ENCODE data around the gene SLCO1B3. TPM values are rescaled to one million over a fixed set of nuclear protein-coding genes. Genes with fewer than 3 reads are reported as not detected.

Gene SLCO1B3
- total and polyA plus RNA-seq, 2 donors (not counting 3 experiments of a cell fraction or from before 2014, with no cell fraction given) = not detected

DNA sequence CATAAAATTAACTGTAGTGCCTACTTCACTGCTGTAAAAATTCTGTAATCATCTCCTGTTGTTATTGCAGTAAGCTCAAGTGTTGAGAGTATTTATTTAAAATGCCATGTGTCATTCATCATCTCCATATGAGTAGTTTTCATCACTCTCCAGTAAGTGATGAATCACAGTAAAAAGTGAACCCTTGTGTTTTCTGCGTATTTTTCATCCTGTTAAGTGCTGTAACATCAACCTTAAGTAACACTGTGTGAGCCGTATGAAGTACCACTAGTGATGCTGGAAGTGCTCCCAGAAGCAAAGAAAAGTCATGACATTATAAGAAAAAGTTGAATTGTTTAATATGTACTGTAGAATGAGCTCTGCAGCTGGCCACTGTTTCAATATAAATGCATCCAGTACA lies 55.4 kb downstream of the SLCO1B3 start:
- no peaks in the 10 kb centered on the region for H3K79me2 ChIP-seq (ENCODE audit: control insufficient read depth, insufficient read depth, low read length)
- H3K27me3 ChIP-seq (ENCODE audit: control insufficient read depth in 2 of 2, insufficient read depth in 2 of 2, low read length in 2 of 2) = no peaks in the 10 kb centered on the region
- intact Hi-C loops (cut with micrococcal nuclease) (no loop called here), dilution Hi-C loops (cut with MboI; ENCODE audit: extremely low pct_ligation_motif_present, low sequenced_read_pairs) (no loop called here)
- no peaks in the 10 kb centered on the region for H3K4me1 ChIP-seq (ENCODE audit: control insufficient read depth, extremely low read depth, insufficient read depth, low read length)
- H2AFZ ChIP-seq (ENCODE audit: low read depth, low read length) = no peak overlapping the region
- no TSS peak for BruUV-seq (replicated peaks)
- TF ChIP-seq POLR2AphosphoS5 (IDR thresholded peaks at IDR 0.05; ENCODE audit: insufficient read depth, low read depth, low read length) (no peak), EZH2 (IDR thresholded peaks at IDR 0.05; ENCODE audit: borderline replicate concordance, low read depth, low read length, severe bottlenecking) (no peak), JUN (IDR thresholded peaks at IDR 0.05; ENCODE audit: borderline replicate concordance, insufficient read depth, insufficient read length, low read depth) (no peak), FOS (IDR thresholded peaks at IDR 0.05; ENCODE audit: borderline replicate concordance, insufficient read depth, low read length) (no peak), MYC (IDR thresholded peaks at IDR 0.05; ENCODE audit: low read depth, low read length) (no peak), POLR2A (IDR thresholded peaks at IDR 0.05; ENCODE audit: low read depth, low read length) (no peak), GATA2 (IDR thresholded peaks at IDR 0.05; ENCODE audit: insufficient read depth, insufficient read length, low read depth, low read length) (no peak)
- TF ChIP-seq, protein P1, sequence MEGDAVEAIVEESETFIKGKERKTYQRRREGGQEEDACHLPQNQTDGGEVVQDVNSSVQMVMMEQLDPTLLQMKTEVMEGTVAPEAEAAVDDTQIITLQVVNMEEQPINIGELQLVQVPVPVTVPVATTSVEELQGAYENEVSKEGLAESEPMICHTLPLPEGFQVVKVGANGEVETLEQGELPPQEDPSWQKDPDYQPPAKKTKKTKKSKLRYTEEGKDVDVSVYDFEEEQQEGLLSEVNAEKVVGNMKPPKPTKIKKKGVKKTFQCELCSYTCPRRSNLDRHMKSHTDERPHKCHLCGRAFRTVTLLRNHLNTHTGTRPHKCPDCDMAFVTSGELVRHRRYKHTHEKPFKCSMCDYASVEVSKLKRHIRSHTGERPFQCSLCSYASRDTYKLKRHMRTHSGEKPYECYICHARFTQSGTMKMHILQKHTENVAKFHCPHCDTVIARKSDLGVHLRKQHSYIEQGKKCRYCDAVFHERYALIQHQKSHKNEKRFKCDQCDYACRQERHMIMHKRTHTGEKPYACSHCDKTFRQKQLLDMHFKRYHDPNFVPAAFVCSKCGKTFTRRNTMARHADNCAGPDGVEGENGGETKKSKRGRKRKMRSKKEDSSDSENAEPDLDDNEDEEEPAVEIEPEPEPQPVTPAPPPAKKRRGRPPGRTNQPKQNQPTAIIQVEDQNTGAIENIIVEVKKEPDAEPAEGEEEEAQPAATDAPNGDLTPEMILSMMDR (IDR thresholded peaks at IDR 0.05; ENCODE audit: extremely low read depth in 1 of 2, insufficient read depth in 1 of 2, low read depth in 1 of 2, low read length in 2 of 2) = no peak
- TF ChIP-seq, protein P2, sequence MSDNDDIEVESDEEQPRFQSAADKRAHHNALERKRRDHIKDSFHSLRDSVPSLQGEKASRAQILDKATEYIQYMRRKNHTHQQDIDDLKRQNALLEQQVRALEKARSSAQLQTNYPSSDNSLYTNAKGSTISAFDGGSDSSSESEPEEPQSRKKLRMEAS (IDR thresholded peaks at IDR 0.05; ENCODE audit: insufficient read depth, insufficient read length) = no peak
- no peaks in the 10 kb centered on the region for H3K9me1 ChIP-seq (replicated peaks; ENCODE audit: control insufficient read depth, extremely low read depth, insufficient read depth, low read length)
- DNase-seq (ENCODE audit: low read depth, low spot score) (peak; percentile 31), FAIRE-seq (no peak)
- no peak overlapping the region for H3K4me2 ChIP-seq (ENCODE audit: insufficient read depth, low read length)
- H4K20me1 ChIP-seq (replicated peaks; ENCODE audit: control insufficient read depth, extremely low read depth, insufficient read depth, low read length) = no peaks in the 10 kb centered on the region
- H3K27ac ChIP-seq (ENCODE audit: insufficient read depth, low read depth, low read length) = no peak overlapping the region
- H3K4me3 ChIP-seq (replicated peaks in 1 of 3; ENCODE audit: insufficient read depth in 1 of 3, low read depth in 1 of 3, low read length in 3 of 3) = no peak overlapping the region
- H3K9me3 ChIP-seq (replicated peaks; ENCODE audit: control insufficient read depth, insufficient read depth, low read length) = no peaks in the 10 kb centered on the region
- H3K36me3 ChIP-seq (ENCODE audit: control insufficient read depth in 2 of 2, extremely low read depth in 1 of 2, insufficient read depth in 2 of 2, low read length in 2 of 2) = no peaks in the 10 kb centered on the region
- no peak overlapping the region for H3K9ac ChIP-seq (replicated peaks; ENCODE audit: extremely low read depth, insufficient read depth, low read length)
- POLR2A ChIA-PET = no interaction called here
- CTCF ChIA-PET = no interaction called here

Data from endothelial cell of umbilical vein (primary cell).